GM19463 (cell line): ENCODE measurements around the gene ANKDD1B.
A peak's percentile ranks its signal among the peaks of the same experiment; 100 is the strongest.

Experiments used
- ATAC-seq: cut with Tn5 transposase; IDR thresholded peaks from one replicate; pipeline ENCODE4 v1.9.1; 2021; ENCODE audit warnings: mild to moderate bottlenecking, moderate library complexity; ENCODE audit not compliant: unreplicated experiment

The ANKDD1B gene

GRCh38 chr5:75659791-75660450 is 48.7 kb downstream of the ANKDD1B start:
- peak; percentile 55 for ATAC-seq

DNA sequence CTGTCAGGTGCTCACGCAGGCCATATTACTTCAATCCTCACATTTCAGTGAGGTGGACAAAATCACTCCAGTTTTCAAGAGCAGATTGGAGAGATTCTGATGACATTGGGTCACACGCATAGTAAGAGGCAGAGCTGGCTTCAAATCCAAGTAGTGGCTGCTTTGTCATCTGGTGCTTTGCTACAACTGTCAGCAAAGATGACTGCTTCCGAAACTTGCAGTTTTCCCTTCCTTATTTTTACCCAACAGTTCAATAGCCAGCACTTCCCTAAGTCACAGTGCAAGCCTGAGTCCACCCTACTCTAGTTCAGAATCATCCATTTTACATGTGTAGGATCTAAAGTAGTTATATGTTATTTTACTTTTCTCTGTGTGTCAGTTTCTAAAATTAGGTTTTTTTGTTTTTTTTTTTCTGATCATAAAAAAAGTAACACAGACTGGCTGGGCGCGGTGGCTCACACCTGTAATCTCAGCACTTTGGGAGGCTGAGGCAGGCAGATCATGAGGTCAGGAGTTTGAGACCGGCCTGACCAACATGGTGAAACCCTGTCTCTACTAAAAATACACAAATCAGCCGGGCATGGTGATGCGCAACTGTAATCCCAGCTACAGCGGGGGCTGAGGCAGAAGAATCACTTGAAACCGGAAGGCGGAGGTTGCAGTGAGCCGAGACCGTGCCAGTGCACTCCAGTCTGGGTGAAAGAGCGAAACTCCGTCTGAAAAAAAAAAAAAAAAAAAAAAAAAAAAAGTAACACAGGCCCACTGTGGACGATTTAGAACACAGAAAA is 49.6 kb downstream of the ANKDD1B start:
- ATAC-seq: no peak

DNA sequence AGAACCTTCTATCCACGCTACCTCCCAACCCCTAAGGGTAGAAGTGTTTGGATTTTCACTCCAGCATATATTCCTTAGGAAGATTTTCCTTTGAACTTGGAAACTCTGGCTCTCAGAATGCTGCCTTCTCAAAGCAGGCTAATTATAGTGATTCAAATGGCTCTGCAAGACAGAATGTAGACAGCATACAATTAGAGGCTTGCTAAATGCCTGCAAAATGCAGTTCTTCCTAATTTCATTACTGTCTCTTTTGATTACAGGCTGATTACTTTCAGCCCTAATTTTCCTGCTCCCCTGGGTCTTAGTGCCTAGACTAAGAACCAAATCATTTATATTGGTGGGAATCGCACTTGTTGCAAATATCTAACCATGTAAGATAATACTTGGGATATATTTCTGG is 50.8 kb downstream of the ANKDD1B start:
- no peak for ATAC-seq

GRCh38 chr5:75663579-75664284 is 52.5 kb downstream of the ANKDD1B start:
- ATAC-seq: no peak

DNA sequence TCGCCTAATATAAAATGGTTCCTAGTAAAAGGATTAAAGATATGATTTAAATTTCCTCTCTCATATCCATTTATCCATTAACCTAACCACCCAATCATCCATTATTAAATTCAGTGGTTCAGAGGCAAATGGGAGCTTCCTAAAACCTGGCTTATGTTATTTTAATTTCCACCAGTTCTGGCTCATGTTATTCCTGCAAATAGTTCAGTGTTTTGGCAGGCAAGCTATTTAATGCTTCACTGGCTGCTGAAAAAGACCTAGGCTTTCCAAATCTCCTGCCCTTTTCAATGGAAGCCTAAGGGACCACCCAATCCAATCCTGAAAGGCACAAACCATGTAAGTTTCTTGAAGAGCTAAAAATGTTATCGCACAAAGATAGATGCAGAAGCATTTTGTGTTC is 53.7 kb downstream of the ANKDD1B start:
- no peak for ATAC-seq

DNA sequence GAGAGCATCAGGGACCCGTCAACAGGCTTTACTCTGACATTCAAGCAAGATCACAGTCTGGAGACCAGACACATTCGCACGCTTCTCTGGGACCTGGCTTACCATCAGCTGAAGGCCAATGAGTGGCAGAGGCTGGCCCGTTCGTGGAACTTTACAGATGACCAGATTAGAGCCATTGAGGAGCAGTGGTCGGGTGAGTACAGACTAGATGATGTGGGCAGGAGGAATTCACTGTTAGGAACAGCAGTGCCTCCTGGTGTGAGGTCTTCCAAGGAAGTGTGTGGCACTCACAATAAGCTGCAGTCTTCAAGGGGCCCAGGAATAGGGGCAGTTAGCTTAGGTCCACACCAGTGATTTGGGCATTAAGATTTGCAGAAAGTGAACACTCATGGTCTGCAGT is 55.5 kb downstream of the ANKDD1B start:
- ATAC-seq: no peak

GRCh38 chr5:75667586-75667985 is 56.3 kb downstream of the ANKDD1B start:
- ATAC-seq: no peak

GRCh38 chr5:75668445-75668844 is 57.2 kb downstream of the ANKDD1B start:
- peak; percentile 3 for ATAC-seq

GRCh38 chr5:75668977-75669689 is 57.9 kb downstream of the ANKDD1B start:
- peak; percentile 92 for ATAC-seq

DNA sequence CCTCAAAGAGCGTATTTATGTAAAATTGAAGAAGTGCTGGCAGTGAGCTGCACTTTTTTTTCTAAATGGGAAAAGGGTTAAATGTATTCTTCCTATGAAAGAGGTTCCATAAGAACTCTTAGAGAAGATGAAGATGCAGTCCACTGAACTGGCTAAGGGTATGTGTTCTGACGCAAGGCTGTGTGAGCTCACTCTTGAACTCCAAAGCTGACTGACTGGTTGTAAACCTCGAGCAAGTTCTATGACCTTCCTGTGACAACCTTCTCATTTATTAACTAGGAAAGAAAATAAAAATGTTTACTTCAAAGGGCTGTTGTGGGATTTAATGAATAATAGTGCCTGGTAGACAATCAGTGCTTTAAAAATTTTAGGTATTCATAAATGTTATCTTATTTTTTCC is 59.3 kb downstream of the ANKDD1B start:
- ATAC-seq: no peak

- ATAC-seq: no peak
Measured at GRCh38 chr5:75671506-75671905, 60.3 kb downstream of the ANKDD1B start.

- ATAC-seq: no peak
Measured at GRCh38 chr5:75672616-75673015, 61.4 kb downstream of the ANKDD1B start.

DNA sequence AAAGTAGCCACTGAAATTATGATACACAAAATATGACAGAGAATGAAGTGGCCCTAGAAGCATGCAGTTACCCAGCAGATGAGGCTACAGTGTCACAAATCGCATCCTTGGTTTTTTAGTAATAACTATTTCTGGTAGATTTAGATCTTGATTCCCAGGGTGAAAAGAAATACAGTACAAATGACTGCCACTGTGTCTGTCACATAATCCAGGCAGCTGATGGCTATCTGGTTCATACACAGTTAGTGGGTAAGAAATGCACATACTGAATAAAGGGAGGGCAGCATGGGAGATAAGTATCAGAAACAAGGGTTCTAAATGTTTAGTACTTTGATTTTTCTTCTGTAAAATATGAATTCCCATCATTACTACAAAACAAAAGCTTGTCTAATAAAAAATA is 64.5 kb downstream of the ANKDD1B start:
- ATAC-seq: no peak

- no peak for ATAC-seq
Measured at GRCh38 chr5:75677607-75678006, 66.4 kb downstream of the ANKDD1B start.

- no peak for ATAC-seq
Measured at GRCh38 chr5:75678155-75678554, 66.9 kb downstream of the ANKDD1B start.

- no peak for ATAC-seq
Measured at GRCh38 chr5:75681125-75681830, 70.0 kb downstream of the ANKDD1B start.

GRCh38 chr5:75685141-75685540 is 73.9 kb downstream of the ANKDD1B start:
- ATAC-seq: no peak

GRCh38 chr5:75686480-75686879 is 75.2 kb downstream of the ANKDD1B start:
- no peak for ATAC-seq

- no peak for ATAC-seq
Measured at GRCh38 chr5:75690669-75691068, 79.4 kb downstream of the ANKDD1B start.

GRCh38 chr5:75694781-75695180 is 83.5 kb downstream of the ANKDD1B start:
- no peak for ATAC-seq
